HG03575 (cell line): ENCODE measurements around the gene ZAP70.

Experiments
- ATAC-seq: cut with Tn5 transposase; IDR thresholded peaks from one replicate; pipeline ENCODE4 v1.9.1; 2021; ENCODE audit not compliant: unreplicated experiment, insufficient number of reproducible peaks, low FRiP score; ENCODE audit errors: extremely low read depth

The ZAP70 gene

DNA sequence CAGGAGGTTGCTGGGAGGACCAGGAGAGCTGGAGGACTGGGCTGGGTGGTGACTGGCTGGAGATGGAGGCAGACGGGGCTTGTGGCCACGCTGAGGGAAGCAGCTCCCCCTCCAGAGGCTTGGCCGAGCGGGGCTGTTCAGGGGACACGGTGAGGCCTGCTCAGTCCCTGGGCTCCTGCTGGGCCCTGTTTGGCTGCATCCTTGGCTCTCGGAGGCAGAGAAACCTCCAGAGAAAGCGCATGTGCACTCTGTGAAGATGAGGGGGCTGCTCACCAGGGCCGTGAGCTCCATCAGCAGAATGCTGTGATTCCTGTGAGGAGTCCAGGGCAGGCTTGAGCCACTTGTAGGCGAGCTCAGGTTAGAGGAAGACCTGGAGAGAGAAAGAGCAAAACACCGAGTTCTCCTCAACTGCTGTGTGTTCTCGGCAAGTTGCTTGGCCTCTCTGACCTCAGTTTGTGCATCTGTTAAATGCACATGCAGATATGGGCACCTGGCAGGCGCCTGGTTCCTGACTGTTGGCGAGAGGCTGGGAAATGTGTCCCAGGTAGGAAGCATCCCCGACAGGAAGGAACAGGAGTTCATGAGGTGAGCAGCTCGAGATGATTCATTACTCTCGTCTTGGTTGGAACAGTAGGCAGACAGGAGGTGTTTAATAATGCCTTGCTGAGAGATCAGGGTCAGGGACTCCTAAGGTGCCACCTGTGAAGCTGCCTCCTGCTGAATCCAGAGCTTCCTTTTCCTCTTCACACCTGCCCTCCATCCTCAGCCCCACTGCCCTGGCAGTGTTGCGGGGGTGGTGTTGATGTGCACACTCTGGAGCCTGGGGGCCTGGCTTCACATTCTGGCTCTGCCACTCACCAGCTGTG lies 941 bp downstream of the ZAP70 start:
- no peak for ATAC-seq

DNA sequence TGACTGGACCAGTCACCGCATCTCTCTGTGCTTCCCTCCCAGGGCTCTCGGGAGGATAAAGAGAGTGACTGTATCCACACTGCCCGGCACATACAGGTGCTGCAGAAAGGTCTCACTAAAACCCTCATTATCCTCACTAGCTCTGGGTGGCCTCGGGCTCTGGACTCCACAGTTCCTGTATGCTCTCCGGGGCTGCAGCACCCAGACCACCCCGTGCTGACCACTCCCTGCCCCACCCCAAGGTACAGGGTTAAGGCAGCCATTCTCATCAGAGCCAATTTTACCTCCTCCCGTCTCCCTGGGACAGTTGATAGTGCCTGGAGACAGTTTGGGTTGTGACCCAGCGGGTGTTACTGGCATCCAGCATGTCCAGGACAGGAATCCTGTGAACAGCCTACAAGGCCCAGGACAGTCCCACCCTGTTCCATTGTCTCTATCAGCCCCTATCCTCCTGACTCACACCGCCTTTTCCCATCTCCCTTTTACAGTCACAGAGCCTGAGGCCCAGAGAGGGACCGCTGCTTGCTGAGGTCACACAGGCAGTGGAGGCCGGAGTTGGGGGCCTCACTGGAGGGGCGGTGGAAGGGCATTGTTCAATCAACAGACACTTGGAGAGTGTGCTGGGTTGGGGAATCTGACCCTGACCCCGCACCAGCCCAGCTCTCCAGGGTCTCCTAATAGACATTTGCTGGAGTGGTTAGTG lies 1.7 kb downstream of the ZAP70 start:
- no peak for ATAC-seq

DNA sequence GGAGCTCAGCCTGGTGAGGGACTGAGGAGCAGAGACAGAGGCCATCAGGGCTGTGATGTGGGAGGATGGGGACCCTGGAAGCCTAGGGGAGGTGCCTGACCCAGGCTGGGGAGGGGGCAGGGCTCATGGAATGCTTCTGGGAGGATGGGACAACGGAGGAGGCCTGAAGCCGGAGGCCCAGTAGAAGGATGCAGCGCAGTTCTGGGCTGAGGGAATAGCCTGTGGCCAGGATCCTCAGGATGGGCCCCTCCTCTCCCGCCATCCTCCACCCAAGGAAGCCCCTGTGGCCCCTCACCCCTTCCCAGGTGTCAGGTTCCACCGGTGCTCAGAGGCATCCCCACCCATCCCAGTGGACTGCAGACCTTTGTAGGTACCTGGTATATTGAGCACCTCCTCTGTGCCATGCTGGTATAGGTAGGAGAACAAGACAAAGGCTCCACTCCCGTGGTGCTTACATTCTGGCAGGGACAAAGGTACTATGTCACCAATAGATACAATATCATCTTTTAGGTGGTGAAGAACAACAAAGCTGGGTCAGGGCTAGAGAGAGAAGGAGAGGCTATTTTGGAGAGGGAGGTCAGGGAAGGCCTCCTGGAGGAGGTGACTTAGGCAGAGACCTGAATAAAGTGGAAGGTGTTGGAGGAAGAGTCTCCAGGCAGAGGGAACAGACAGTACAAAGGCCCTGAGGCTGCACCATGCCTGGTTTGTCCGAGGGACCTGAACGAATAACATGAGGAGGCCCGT lies 2.7 kb downstream of the ZAP70 start:
- ATAC-seq: no peak

DNA sequence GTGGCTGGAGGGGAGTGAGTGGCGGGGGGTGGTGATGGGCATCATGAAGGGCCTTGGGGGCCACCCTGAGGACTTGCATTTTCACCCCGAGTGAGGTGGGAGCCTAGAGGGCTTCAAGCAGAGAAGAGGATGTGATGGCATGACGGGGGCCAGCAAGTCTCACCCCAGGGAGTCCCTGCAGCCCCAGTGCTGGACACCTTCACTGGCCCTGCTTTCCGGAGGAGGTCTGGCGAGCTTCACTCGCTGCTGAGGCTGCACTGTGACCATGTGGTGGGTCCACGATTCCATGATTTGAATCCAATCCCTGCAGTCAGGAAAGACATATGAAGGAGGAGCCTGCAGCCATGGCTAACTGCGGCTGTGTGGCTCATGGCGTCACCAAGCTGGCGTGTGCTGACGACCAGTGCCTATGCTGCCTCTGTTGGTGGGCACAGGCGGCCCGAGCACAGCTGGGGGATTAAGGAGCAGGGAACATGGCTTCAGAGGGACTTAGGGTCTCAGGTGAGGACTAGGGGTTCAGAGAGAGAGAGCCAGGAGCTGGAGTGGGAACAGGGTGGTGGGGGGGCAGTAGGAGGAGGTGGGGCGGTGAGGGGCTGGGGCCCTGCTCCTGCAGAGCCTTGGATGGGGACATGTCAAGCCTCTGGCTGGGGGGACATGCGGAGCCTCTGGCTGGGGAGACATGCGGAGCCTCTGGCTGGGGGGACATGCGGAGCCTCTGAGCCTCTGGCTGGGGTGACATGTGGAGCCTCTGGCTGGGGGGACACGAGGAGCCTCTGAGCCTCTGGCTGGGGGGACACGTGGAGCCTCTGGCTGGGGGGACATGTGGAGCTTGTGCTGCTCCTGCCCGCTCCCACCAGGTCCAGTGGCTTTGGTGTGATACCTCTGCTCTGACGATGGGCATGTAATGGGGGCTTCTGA lies 3.6 kb downstream of the ZAP70 start:
- no peak for ATAC-seq

DNA sequence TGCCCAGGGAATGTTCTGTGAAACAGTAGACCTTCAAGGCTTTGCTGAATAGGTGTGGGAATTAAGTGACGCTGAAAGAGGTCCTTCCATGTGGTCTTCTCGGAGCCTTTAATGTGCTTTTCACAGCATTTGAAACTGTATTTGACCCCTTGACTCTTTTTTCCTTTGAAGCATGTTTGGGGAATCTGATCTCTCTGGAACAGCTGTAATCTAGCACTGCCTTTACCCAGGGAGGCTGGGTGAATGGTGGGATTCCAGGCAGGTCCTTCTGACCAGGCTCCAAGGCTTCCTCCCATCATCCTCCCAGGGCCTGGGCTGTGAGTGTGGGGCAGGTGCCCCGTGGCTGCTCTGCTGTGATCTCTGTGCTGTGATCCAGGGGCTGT lies 4.2 kb downstream of the ZAP70 start:
- ATAC-seq: no peak

DNA sequence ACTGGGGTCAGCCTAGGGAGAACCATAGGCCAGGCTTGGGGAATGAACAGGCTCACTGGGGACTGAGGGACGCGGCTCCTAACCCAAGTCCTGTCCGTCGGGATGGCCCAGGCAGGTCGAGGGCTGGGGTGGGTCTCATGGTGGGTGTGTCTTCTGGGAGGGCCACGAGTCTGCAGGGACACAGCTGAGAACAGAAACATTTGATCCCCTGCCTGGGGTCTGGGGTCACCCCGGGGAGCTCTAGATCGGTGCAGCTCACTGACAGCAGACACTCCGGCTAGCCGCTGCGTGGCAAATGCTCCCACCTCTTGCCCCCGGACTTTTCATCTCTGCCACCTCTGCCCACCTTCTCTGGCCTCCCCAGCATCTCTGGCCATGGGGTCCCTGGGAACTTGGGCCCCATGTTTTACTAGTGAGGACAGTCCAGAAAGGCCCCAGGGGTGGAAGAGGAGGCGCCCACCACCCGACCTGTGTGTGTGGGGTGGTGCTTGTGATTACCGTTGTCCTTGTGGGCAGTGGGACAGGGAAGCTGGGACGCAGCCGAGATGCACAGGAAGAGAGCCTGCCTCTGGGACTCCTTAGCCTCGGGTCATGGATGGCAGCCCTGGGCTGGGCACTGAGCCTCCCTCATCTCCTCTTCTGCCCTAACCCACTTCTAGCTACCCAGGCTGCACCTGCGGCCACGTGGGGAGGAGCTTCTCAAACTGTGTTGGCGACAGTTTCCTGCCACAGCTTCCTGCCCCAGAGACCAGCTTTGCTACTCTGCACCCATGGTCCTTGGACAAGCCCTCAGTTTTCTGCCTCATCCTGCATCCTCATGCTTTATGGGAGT lies 4.9 kb downstream of the ZAP70 start:
- no peak for ATAC-seq

DNA sequence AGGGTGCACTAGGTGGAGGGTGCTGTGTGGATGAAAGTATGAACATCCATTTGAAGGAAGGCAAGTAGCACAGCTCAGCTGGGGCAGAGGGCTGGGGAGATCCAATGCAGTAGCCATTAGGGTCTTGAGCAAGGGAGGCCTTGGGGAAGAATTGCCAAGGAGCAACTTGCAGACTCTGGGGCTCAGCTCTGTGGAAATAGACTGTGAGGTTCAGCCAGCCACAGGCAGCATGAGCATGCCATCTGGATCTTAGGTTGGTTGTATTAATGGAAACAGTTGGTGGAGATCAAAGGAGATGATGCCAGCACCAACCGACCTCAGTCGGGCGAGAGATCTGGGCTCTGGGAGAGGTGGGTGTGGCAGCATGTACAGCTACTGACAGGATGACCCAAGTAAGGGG lies 5.6 kb downstream of the ZAP70 start:
- no peak for ATAC-seq

DNA sequence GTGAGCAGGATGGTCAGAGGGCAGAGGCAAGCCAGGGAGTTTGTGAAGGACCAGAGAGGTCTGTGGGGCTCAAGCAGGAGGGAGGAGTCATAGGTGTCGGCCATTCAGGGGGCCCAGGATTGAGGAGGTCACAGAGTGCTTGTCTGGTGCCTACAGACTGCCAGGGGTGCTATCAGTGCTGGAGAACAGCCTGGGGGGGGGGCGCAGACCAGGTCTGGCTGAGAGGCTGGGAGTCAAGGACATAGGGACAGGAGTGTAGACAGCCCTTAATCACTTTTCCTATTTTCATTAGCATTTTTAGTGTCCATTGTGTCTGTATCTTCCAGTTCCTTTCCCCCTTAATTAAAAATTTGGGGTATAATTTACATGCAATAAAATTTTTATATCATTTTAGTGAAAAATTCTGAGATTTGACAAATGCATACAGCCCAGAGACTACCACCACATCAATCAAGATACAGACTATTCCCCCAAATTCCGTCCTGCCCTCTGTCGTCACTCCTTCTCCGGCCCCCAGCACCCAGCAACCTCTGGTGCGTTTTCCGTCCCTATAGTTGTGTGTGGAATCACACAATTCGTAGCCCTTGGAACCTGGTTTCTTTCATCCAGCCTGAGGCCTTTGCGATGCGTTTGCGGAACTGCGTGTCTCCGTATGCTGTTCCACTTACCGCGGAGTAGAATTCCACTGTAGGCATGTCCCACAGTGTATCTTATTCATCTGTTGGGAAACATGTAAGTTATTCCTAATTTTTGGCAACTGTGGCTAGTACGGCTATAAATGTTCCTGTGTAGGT lies 6.2 kb downstream of the ZAP70 start:
- no peak for ATAC-seq

DNA sequence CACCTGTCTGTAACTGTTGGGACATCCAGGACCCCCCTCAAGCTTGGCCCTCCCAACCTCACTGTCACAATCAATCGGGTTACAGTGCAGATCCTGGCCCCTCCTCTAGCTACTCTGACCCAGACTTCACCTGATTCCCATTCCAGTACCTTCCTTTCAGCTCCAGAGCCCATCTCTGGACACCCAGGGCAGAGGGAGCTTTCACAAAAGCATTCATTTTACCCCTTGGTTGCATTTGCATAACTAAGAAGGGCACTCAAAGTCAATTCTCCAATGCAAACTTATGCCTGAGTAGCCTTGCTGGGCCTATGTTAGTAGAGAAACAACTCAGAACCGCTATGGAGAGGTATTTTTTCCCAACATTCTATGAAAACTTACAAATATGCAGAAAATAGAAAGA lies 7.4 kb downstream of the ZAP70 start:
- ATAC-seq: no peak

DNA sequence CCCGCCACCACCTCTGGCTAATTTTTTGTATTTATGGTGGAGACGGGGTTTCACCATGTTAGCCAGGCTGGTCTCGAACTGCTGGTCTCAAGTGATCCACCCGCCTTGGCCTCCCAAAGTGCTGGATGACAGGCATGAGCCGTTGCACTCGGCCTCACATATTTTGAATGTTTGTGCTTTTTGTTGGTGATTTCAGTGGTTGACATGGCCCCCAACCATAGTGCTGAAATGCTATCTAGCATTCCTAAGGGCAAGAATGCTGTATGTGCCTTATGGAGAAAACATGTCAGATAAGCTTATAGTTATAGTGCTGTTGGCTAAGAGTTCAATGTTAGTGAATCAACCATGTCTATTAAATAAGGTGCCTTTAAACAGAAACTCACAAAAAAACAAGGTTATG lies 8.9 kb downstream of the ZAP70 start:
- ATAC-seq: no peak

DNA sequence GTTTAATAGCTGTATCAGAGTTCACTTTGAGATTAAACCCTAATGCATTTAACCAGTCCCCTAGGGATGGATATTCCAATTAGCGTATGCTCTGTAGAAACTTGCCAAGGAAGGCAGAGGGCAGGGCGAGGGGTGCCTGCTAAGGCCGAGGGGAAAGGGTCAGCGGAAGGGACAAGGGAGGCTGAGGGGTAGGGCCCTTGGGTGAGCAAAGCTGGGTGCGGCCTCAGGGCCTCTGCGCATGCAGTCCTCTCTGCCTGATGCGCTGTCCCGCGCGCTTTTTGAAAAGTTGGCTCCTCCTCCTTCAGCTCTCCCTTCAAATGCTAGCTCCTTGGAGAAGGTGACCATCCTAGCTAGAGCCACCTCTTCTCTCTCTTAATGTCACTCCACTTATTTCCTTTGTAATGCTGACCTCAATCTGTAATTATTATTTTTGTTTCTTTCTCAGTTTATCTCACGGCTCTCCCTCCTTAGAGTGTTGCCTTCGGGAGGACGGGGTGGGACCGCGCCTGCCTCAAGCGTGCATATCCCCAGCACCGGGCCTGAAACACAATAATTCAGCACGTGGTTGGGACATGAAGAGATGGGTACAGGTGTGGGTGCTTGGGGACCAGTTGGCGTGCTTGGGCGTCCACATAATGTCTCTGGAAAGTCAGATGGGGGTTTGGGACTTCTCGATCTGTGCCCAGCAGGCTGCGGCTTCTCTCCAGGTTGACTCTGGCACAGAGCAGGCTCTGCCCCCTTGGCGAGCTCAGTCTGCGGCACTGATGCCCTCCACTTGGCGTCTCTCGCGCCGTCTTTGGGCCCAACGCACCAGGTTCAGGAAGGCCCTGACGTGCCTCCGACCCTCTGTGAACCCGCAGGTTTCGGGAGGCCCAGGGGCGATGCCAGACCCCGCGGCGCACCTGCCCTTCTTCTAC lies 10.0 kb downstream of the ZAP70 start:
- ATAC-seq: no peak

DNA sequence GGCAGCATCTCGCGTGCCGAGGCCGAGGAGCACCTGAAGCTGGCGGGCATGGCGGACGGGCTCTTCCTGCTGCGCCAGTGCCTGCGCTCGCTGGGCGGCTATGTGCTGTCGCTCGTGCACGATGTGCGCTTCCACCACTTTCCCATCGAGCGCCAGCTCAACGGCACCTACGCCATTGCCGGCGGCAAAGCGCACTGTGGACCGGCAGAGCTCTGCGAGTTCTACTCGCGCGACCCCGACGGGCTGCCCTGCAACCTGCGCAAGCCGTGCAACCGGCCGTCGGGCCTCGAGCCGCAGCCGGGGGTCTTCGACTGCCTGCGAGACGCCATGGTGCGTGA lies 10.7 kb downstream of the ZAP70 start:
- ATAC-seq: no peak

DNA sequence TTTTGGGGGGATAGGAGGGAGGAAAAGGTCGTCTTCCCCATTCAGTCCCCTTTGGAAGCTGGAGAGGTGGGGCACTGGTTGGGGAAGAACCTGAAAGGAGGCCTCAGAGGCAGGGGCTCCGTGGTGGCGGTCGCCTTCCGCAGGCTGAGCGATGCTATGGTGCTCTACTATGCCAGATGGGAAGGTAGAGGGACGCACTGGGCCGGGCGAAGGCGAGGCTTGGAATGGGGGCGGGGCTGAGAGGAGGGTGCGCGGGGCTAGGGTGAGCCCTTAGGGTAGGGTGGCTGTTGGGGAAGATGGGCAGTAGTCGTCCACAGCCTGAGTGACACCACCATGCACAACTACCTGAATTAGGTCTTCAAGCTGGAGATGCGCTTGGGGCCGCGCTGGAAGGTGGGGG lies 11.1 kb downstream of the ZAP70 start:
- ATAC-seq: no peak

DNA sequence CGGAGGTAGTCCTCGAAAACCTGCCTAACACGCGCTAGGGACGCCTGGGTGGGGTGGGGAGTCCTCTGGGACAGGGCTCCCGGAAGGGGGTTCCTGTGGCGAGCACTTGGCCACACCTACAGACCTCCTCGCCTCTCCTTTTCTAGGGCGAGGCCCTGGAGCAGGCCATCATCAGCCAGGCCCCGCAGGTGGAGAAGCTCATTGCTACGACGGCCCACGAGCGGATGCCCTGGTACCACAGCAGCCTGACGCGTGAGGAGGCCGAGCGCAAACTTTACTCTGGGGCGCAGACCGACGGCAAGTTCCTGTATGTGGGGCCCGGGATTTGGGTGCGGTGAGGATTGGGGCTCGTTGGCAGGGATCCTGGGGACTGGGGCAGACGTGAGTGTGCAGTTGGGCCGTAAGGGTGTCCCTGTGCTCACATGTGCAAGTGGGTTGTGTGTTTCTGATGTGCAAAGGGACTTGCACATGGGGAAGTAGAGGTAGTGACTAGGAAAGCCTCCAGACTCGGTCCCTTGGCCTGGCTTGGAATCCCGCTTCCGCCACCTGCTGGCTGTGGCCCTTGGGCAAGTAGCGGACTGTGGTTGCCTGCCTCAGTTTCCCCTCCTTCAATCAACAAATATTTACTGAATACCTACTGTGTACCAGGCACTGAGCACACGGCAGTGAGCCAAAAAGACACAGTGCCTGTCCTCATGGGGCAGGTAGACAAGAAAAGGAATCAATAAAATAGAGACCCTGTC lies 11.7 kb downstream of the ZAP70 start:
- no peak for ATAC-seq

DNA sequence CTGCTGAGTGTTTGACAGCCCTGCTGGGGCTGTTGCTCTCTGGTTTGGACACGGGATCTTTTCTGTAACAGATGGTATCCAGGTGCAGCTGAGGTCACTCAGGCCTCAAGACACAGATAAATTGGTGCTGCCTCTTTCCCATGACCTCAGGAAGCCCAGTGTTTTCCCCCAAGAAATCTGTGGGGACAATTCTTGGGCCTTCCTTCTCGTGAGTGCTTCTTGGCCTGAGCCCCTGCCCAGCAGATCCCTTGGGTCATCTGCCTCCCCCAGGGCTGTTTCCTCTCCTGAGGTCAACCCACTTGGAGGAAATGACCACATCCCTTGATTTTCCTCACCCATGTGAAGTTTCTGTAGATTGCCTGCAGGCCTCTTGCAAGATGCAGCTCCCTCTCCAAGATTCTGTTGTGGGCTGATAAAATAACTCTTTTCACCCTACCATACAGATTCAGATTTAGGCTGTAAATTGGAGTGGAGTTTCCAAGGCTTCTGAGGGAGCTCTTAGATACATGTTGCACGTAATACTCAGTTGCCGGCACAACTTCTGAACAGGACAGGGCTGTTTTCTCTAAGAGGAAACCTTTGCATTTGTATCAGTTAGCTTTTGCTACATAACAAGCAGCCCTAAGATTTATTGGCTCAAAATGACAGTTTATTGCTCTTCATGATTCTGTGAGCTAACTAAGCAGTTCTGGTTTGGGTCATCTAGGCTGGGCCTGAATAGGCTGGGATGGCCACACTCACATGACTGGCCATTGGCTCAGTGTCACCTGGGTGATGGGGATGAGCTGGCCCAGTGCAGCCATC lies 13.1 kb downstream of the ZAP70 start:
- ATAC-seq: no peak
